ENCODE results near the gene PBX1.

PBX1 gene

DNA sequence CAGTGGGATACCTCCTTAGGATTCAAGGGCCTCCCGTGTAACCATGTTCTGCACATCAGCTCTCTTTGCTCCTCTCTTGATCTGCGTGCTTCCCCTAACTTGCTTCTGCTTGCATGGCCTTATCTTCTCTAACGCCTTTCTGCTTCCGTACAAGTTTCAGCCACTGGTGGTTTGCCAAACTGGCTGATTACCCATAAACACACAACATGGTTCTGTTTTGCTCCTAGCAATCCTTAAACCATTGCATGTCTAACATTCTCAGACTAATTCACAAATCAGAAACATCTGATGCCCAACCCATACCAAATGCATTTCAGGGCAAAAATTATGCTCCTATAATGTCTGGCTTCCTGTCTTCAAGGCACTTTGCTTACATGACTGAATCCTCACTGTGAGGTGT, 166.4 kb downstream of the PBX1 start:
- peak; percentile 66 for DNase-seq (ENCODE audit: low read depth)
- TF ChIP-seq, protein P1, sequence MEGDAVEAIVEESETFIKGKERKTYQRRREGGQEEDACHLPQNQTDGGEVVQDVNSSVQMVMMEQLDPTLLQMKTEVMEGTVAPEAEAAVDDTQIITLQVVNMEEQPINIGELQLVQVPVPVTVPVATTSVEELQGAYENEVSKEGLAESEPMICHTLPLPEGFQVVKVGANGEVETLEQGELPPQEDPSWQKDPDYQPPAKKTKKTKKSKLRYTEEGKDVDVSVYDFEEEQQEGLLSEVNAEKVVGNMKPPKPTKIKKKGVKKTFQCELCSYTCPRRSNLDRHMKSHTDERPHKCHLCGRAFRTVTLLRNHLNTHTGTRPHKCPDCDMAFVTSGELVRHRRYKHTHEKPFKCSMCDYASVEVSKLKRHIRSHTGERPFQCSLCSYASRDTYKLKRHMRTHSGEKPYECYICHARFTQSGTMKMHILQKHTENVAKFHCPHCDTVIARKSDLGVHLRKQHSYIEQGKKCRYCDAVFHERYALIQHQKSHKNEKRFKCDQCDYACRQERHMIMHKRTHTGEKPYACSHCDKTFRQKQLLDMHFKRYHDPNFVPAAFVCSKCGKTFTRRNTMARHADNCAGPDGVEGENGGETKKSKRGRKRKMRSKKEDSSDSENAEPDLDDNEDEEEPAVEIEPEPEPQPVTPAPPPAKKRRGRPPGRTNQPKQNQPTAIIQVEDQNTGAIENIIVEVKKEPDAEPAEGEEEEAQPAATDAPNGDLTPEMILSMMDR (IDR thresholded peaks at IDR 0.05; ENCODE audit: low read length, missing control alignments): no peak
- no peak overlapping the region for H3K4me3 ChIP-seq (replicated peaks; ENCODE audit: low read depth, low read length)

- peak; percentile 85 for DNase-seq (ENCODE audit: low read depth)
- H3K4me3 ChIP-seq (replicated peaks; ENCODE audit: low read depth, low read length): no peak overlapping the region
- TF ChIP-seq, protein P1 (IDR thresholded peaks at IDR 0.05; ENCODE audit: low read length, missing control alignments): no peak
Measured at GRCh38 chr1:164726235-164726634, 167.3 kb downstream of the PBX1 start.

DNA sequence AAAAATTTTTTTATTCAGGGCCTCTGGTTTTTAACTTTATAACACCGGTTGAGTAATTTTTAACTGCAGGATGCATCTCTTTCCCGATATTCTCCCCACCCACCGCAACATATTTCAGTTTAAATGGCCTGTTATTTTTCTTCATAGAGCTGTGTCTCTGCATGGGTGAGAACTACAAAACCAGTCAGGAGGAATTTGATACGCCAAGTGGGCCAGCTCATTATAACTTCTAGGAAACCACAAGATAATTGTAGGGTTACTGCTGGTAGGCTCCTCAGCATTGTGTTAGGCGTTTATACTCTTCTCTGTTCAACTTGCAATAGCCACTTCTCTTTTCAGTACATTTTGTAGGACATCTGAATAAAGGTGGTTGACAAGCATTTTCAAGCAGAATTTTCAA, 169.7 kb downstream of the PBX1 start:
- H3K4me3 ChIP-seq (replicated peaks; ENCODE audit: low read depth, low read length): no peak overlapping the region
- no peak for DNase-seq (ENCODE audit: low read depth)
- TF ChIP-seq, protein P1 (IDR thresholded peaks at IDR 0.05; ENCODE audit: low read length, missing control alignments): no peak

DNA sequence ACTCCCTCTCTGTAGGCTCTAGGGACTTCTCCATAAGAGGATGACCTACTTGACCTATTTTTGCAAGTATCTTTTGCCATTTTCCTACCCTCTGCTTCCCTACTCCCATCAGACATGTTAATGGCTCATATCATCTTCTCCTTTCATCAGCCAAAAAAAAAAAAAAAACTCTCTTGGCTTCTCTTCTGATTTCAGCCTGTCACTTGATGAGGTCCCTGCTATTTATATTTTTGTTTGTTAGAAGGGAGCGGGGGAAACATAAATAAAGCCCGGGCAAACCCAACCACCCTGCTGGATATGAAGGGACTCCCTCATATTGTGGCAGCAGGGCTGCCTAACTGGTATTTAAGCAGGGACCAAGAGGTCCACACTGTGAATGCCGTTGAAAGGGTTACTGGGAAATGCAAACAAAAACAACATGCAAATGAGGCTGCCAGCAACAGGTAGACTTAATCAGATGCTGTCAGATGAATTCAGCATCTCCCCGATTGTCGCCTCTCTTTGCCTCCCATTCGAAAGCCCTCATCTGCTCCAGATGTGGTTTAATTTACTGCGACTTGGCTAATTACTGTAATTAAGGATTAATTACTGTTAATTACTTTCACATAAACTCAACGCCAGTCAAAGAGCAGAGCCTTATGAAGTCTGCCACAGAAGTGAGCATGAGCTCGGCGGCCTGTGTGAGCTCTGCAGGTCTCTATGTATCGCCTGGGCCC, 172.3 kb downstream of the PBX1 start:
- TF ChIP-seq, protein P1 (IDR thresholded peaks at IDR 0.05; ENCODE audit: low read length, missing control alignments): no peak
- H3K4me3 ChIP-seq (replicated peaks; ENCODE audit: low read depth, low read length): no peak overlapping the region
- no peak for DNase-seq (ENCODE audit: low read depth)

DNA sequence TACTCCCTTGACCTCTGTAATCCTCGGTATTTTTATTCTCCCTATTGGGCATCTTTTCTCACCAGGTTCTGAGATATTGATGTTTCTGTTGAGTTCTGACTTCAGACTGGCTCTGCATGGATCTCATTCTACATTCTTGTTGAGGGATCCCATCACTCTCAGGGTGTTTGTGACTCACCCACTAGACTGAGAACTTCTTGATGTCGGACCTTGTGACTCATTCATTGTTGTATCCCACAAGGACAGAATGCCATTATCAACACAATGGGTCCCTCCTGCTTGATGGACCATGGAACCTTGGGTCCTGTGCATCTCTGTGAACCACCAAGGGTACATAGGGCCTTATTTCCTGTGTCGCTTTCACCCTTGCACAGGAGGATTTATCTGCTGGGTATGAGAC, 174.1 kb downstream of the PBX1 start:
- peak; percentile 65 for DNase-seq (ENCODE audit: low read depth)

DNA sequence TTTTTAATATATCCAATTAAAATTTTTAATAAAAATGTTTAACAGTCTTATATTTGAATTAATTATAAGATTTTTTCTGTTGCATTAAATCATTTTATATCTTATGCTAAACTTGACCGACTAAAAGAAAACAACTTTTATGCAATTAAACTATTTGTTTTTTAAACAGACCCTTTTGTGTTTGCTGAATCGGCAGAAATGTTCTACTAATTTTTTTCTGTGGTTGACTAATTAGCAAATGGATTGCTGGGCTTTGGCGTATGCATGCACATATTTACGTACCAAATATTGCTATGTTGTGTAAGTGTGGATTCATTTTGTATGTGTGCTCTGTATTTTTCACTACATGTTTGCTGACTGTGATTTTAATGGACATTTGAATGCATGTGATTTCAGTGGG, 174.8 kb downstream of the PBX1 start:
- no peak overlapping the region for H3K4me3 ChIP-seq (replicated peaks; ENCODE audit: low read depth, low read length)
- no peak for DNase-seq (ENCODE audit: low read depth)
- TF ChIP-seq, protein P1 (IDR thresholded peaks at IDR 0.05; ENCODE audit: low read length, missing control alignments): no peak

More for the DNA sequence above, 174.1 kb downstream of the PBX1 start:
- TF ChIP-seq, protein P1 (IDR thresholded peaks at IDR 0.05; ENCODE audit: low read length, missing control alignments): no peak
- no peak overlapping the region for H3K4me3 ChIP-seq (replicated peaks; ENCODE audit: low read depth, low read length)
